NCI-H2196 (cell line): ENCODE results near the gene BPIFB3.

Source experiments
- DNase-seq: peaks from one replicate; lab custom pipeline; 2025; ENCODE audit not compliant: unreplicated experiment; lab: John Stamatoyannopoulos, UW

Gene BPIFB3

DNA sequence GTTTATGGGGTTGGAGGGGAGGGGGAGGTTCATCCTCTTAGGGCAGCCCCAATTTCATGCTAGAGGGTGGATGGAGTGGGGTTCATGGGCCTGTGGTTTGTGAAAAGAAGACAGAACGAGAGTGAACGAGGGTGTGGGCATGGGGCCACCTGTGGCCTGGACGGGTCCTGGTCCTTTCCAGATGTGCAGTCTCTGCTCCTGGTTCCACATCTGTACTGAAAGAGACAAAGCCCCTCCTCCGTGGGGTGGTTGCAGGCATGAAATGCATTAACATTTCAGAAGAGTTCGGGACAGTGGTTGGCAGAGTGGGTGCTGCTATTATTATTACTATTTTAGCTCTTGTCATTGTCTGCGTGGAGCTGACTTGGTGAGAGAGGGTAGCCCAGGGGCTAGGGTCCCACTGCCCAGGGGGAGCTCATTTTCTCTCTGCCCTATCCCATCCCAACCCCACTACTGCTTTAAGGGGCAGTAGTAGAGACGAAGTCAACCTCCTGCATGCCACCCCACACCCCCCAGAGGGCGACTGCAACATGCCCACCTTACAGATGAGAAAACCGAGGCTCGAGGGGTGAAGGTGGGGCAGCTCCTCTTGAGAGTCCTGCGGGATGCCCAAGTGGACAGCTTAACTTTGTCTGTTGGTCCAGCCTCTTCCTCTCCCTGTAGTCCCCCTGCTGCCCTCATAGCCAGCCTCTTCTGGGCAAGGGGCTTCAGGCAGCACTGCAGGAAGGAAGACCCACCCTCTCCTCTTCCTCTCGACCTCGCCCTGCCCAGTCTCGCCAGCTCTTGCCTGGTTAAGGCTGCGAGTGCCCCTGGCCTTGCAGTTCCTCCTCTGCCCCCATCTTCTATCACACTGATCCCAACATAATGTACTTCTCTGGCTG, 37.8 kb upstream of the BPIFB3 start:
- no peak for DNase-seq

DNA sequence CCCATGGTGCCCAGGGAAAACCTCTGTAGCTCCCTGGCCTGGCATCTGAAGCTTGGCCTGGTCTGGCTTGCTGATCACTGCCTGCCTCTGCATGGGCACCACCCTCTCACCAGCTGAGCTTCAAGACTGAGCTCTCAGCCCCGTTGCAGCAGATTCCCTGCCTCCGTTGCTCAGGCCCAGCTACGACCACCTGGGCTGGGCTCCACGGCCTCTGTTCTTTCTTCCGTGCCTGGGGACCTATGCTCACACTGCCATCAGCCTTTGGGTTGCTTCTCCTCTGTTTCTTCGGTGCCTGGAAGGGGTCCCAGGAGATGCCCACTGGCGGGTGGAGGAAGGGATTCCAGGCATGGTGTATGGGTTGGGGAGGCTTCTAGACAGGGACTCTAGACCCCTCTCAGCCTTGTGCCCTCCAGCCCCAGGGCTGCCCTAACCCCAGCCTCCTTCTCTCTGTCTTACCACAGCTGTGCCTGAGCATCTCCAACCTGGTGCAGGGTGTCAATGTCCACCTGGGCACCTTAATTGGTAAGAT, 37.1 kb upstream of the BPIFB3 start:
- DNase-seq, result no peak

DNA sequence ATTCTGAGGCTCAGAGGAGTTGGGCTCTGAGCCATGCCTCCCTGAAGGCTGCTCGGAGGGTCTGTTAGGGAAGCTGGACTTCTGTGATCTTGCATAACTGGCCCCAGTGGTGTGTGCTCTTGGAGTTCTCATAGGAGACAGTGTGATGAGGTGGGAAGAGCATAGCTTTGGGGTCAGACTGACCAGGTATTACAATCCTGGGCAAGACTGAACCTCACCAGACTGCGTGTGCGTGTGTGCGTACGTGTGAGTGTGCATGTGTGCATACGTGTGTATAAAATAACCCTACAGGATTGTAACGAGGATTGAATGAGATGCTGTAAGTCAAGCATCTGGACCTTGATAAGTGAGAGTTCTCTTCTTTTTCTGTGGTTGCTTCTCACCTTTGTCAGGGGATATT, 36.2 kb upstream of the BPIFB3 start:
- no peak for DNase-seq

DNA sequence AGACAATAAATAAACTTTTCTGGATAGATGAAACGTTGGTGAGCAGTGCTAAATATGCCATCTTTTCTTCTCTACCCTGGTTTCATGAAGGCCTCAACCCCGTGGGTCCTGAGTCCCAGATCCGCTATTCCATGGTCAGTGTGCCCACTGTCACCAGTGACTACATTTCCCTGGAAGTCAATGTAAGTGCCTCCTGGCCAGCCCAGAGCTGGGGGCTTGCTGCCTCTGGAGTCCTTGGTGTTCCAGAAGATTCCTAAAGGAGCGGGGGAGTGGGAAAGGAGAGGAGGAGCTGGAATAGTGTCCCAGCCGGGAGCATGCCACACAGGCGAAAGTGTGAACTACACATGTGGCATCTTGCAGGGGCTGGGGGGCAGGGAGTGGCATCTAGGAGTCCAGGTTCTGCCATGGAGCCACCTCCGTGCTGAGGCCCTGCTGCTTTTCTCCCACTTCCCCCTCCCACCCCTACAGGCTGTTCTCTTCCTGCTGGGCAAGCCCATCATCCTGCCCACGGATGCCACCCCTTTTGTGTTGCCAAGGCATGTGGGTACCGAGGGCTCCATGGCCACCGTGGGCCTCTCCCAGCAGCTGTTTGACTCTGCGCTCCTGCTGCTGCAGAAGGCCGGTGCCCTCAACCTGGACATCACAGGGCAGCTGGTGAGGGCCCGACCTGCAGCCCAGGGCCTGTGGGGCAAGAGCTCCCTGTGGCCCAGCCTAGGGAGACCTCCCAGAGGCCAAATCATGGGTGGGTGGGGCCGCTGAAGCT, 35.4 kb upstream of the BPIFB3 start:
- DNase-seq, result no peak

DNA sequence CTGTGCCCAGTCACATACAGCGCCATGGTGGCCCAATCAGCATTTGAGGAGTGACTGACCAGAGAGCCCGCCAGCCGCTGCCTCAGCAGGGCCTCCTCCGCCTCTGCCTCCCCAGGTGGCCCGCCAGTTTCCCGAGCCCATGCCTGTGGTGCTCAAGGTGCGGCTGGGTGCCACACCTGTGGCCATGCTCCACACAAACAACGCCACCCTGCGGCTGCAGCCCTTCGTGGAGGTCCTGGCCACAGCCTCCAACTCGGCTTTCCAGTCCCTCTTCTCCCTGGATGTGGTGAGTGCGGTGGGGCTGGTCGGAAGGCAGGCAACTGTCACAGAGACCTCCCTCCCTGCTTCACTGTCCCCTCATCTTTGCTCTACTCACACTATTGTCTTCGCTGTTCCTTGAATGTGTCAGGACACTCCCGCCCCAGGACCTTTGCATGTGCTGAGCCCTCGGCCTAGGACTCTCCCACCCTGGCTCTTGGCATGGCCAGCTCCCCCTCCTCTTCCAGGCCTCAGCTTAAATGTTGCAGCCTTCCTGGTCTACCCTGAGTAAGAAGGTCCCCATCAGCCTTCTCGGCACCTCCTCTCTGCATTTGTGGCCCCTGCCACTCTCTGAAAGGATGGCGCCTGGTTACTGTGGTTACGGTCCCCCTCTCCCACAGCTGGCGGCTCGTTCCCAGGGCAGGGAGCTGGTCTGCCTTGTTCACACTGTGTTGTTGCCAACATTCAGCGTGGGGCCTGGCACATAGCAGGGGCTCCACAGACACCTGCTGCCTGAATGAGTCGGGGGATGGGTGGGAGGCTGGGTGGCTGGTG, 34.0 kb upstream of the BPIFB3 start:
- no peak for DNase-seq

DNA sequence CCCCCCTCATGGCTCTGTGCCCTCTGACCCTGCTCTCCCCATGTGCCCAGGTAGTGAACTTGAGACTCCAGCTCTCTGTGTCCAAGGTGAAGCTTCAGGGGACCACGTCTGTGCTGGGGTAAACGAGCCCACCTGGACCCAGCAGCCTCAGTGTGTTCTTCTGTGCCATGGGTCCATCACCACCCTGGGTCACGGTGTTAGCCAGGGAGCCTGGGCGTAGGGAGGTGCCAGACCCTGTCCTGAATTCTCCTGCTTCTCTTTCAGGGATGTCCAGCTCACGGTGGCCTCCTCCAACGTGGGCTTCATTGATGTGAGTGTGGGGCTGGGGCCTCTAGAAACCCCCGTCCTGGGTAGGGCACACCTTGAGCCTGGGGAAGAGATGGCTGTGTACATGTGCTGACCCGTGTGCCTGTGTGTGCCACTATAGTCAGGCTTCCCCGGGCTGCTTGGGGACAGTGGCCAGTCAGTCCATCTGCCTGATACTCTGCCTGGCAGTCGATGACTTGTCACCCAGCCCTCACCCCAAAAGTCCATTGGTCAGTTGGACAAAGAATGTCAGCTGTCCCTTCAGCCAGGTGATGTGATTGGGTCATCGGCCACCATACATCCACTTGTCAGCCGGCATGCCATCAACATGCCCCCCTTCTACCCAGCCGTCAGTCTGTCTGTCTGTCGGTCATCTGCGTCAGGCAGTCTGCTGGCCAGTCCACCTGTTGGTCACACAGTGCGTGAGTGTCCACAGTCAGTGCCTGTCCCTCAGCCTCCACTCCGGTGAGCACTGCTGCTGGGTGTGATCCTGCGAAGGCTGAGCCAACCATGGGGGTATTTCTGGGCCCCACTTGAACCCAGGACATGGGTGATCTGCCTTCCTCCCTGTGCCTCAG, 33.2 kb upstream of the BPIFB3 start:
- DNase-seq, result no peak

DNA sequence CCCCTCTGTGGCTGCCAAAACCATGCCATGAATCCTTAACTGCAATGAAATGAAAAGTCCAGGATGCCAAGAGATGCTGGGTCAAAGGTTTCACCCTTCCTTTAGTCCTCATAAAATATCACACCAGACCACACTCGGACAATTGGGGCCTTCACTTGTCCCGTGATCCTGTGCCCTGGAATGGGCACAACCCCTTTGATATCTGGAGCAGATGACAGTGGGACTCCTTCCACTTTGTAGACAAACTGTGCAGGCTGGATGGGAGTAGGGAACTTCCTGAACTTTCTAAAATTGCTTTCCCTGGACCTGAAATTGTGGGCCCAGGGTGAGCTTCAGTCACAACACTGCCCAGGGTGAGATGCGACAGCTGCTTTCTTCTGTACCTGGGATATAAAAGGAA, 31.8 kb upstream of the BPIFB3 start:
- DNase-seq, result no peak

DNA sequence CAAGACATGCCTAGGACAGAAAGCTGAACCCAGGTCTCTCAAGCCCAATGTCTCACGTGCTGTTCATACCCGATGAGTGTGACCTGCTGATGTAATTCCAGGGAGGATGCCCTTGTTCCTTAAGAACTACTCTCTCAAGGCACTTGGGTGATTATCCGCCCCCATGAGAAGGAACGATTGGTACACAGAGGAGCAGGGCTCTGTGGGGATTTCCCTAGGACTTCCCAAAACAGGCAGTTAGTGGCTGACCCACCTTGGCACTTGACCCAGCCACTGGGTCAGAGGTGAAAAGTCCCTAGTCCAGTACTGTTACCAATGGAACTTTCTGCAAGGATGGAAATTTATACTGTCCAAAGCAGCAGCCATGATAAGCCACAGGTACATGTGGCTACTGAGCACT, 31.4 kb upstream of the BPIFB3 start:
- DNase-seq, result no peak

DNA sequence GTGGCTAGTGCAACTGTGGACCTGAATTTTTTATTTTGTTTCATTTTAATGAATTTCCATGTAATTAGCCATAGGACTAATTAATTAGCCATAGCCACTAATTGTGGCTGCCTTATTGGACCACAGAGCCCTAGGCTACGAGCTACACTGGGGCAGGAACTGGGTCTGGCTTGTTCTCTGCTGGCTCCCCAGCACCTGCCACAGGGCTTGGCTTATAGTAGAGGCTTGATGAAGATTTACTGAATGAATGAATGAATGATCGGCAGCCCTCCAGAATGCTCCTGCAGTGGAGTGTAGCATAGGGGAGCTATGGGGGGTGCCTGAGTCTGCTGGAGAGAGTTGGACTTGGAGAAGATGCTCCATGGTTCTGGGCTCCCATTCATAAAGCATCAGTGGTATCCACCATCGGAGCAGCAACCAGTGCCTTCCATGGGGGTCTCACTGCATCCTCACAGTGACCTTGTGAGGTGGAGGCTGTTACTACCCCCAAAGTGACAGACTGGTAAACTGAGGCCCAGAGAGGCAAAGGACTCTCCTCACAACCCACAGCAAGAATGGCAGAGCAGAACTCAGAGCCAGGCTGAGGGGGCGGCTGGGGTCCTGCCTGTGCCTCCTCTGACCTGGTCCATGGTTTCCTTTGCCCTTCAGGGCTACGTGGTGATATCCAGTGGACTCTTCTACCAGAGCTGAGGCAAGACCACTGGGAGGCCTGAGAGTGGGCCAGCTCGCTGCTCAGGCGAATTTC, 30.8 kb upstream of the BPIFB3 start:
- no peak for DNase-seq

DNA sequence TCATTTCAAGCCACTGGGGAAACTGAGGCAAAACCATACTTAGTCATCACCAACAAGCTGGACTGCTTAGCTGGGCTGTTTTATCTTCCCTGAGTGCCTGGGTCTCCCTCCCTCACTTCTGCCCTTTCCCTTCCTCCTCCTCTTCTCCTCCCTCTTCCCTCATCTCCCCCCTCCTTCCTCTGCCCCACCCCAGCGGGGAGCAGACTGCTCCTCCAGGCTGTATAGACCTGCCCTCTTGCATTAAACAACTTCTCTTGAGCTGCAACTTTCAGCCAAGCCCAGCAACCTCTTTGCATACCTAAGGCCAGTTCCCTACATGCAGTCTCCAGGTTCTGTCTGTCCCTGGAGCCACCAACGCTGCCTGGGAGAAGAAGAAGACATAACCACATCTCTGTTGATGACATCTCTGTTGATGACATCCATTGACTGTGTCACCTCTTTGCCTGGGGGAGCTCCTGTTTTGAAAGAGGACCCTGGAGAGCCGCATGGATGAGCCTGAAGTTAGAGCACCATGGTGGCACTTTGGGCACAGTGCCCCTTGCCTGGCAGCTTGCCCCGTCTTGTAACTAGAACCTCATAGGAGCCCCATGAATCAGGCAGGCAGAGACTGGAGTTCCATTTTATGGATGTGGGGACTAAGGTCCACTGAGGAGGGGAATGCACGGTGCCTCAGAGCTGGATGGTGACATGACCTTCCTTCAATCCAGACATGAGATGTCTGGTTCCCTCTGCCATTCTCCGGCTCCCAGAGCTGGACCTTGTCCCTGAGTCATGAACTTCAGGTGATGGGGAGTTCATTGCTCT, 30.1 kb upstream of the BPIFB3 start:
- DNase-seq, result no peak

DNA sequence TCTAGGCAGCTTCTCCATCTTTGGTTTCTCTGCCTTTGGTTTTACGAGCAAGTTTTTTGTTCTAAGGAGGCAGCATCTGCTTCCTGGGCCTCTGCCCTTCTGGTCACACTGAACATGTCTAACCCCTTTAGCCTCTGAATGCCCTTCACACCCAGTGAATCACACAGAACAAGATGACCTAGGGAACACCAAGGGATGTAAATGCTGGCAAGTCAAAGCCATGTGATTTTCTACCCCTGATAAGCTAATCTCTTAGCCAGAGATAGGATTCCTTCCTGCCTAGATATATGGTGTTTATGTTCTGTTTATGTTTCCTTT, 29.5 kb upstream of the BPIFB3 start:
- no peak for DNase-seq

DNA sequence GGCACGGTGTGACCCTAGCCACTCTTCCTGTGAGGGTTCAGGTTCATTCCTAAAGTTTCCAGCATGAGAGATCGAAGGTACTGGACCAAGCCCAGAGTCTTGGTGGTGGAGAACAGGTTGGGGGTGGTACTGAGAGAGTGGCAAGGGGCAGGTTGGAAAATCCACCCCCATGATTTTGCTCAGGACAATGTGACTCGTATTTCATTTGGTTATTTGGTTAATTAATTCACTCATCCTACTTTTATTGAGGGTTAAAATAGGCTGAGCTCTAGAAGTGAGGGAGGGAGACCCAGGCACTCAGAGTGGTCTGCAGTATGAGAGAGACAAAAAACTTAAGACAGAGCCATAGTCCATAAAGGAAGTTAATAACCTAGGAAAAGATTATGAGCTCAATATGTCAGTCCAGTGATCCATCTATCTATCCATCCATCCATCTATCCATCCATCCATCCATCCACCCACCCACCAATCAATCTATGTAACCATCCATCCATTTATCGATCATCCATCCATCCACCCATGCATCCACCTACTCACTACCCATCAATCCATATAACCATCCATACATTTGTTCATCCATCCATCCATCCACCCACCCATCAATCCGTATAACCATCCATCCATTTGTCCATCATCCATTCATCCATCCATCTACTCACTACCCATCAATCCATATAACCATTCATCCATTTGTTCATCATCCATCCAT, 28.9 kb upstream of the BPIFB3 start:
- no peak for DNase-seq

DNA sequence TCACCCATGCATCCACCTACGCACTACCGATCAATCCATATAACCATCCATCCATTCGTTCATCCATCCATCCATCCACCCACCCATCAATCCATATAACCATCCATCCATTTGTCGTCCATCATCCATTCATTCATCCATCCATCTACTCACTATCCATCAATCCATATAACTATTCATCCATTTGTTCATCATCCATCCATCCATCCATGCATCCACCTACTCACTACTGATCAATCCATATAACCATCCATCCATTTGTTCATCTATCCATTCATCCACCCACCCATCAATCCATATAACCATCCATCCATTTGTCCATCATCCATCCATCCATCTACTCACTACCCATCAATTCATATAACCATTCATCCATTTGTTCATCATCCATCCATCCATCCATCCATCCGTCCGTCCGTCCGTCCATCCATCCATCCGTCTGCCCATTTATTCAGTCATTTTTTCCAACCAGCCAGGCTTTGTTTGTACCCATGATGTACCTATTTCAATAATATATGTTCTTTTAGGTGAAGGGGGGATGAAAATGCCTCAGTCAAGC, 28.3 kb upstream of the BPIFB3 start:
- DNase-seq, result no peak

DNA sequence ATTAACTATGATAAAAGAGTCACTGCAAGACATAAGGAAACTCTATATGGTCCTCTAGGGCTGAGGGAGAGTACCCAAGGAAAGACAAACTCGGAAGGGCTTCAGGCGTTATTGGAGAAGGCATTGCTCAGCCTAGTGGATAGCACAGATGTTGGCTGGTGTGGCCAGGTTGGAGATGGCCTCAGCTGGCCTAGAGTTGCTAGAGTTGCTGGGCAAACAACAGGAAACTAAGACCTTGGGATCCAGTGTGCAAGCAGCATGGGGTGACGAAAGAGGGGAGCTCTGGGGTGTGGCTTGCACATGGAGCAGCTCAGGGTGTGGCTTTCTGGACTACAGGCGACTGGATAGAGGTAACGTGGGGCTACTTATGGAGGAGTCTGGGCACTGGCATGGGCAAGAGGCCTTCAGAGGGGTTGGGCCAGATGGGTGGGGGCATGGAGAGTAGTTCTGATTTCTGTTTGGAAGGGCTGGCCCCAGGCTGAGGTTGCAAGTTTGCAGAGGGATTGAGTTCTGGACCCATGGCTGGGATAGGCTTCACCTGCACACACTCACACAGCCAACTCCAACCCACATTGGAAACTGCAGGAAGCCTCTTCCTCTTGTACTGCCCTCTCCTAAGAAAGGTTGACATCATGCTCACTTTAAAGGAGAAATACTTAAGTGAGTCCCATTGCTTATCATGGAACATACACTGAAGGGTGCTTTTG, 27.5 kb upstream of the BPIFB3 start:
- no peak for DNase-seq

DNA sequence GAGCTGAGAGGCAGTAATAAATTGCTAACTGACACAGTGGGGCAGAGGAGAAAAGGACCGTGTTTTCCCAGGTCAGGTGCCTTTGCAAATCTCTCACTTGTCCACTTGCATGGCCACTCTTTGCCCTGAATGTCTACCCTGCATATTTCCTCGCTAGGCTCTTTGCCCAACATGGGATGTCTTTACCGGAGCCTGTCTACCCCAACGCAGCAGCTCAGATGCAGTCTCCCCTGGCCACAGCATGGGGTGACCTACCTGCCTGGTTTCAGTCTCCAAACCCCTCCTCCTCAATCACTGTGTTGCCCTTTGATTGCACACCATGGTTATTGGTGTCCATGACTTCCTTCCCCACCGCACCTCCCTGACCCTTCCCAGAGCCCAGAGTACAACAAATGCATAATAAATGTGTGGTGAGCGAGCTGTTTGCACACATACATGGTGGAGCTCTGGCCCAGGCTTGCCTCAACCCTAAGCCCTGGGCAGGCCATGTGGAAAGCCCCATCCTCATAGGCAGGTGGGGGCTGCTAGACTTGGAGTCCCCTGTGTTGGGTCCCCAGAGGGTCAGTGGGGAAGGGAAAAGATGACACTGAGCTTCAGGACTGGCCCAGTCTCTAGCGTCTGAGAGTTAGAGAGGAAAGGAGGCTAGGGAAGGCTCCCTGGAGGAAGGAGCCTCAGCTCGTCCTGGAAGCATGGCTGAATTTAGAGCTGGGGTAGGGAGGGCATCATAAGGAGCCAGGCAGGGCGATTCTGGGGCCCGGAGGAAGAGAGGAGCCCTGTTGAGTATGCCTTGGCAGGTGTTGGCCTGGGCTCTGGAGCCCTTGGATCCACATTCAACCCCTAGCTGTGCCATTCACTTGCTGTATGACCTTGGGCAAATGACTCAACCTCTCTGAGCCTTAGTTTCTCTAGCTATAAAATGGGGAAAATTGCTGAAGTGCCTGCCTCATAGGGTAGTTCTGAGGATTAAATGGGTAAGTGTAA, 26.6 kb upstream of the BPIFB3 start:
- no peak for DNase-seq
